DOHH2 (cell line): ENCODE results near the gene HLF.

Source experiments
- CTCF ChIP-seq: fragments of 200-600 bp; sonication (generic); IDR thresholded peaks from one replicate; pipeline ENCODE4 v1.5.1; 2014; ENCODE audit warnings: antibody characterized with exemption, mild to moderate bottlenecking, low read depth, low read length; ENCODE audit not compliant: poor library complexity, severe bottlenecking
- EZH2phosphoT487 ChIP-seq: fragments of 200-600 bp; sonication (generic); IDR thresholded peaks from 2 replicates; pipeline ENCODE4 v1.6.1; 2017; ENCODE audit warnings: borderline replicate concordance, mild to moderate bottlenecking, antibody characterized with exemption, low read length, moderate library complexity, mixed read lengths

GRCh38 chr17:55340176-55340575 is 75.4 kb downstream of the HLF start:
- TF ChIP-seq CTCF (no peak), EZH2phosphoT487 (no peak)
